ENCODE measurements around the gene FBN1.

DNA sequence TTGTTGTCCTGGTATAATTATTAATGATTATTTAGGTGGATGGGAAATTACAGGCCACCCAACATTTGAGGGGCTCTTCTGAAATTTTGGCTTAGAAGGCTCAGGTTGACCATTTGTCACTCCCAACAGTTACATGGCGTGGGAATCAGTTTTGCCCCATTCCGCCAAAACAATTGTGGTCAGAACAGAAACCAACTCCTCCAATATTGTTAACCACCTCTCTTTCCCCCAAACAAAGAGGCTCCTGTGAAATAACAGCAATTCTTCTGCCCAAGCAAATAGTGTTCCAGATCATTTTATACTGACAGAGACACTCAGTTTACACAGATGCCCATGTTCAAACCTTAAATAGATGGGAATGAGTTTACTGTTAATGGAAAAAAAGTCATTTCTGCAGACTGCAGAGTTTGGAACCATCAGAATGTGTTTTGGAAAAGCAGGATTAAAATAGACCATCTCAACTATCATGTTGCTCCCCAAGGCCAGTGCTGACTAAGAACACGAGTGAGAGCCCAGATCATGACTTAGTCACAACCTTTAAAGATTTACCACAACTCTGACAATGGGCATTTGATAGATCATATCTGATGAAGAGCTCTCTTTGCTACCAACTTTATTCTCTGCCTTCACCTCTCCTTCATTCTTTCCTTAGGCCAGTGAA lies 212.2 kb downstream of the FBN1 start:
- TF ChIP-seq CTCF (conservative IDR thresholded peaks at IDR 0.05; ENCODE audit: low read depth in 2 of 2) = no peak
- TF ChIP-seq EZH2 (IDR thresholded peaks at IDR 0.05; ENCODE audit: low read depth, unreplicated experiment) = no peak
- TF ChIP-seq ETS1 (IDR thresholded peaks at IDR 0.05) = no peak
- no peak for TF ChIP-seq CREB1 (CRISPR knock-in tag; IDR thresholded peaks at IDR 0.05; ENCODE audit: low read depth)
- TF ChIP-seq ZNF114 (CRISPR knock-in tag; IDR thresholded peaks at IDR 0.05) = no peak
- TF ChIP-seq REST (IDR thresholded peaks at IDR 0.05; ENCODE audit: unreplicated experiment) = no peak
- TF ChIP-seq POLR2AphosphoS5 (IDR thresholded peaks at IDR 0.05; ENCODE audit: low read depth) = no peak
- TF ChIP-seq EZH2phosphoT487 (IDR thresholded peaks at IDR 0.05; ENCODE audit: unreplicated experiment) = no peak
- TF ChIP-seq JUNB (IDR thresholded peaks at IDR 0.05; ENCODE audit: unreplicated experiment) = no peak
- no peak for TF ChIP-seq STAT1 (IDR thresholded peaks at IDR 0.05; ENCODE audit: unreplicated experiment)
